GM19455 (cell line): ENCODE results near the gene UEVLD.
"Not testable (repeated sequence)": the region's sequence is repeated elsewhere in the genome, so short reads cannot be mapped to it uniquely, and the experiment has no call there.

Experiments used
- ATAC-seq: cut with Tn5 transposase; IDR thresholded peaks from one replicate; pipeline ENCODE4 v1.9.1; 2021; ENCODE audit not compliant: unreplicated experiment

Gene UEVLD

DNA sequence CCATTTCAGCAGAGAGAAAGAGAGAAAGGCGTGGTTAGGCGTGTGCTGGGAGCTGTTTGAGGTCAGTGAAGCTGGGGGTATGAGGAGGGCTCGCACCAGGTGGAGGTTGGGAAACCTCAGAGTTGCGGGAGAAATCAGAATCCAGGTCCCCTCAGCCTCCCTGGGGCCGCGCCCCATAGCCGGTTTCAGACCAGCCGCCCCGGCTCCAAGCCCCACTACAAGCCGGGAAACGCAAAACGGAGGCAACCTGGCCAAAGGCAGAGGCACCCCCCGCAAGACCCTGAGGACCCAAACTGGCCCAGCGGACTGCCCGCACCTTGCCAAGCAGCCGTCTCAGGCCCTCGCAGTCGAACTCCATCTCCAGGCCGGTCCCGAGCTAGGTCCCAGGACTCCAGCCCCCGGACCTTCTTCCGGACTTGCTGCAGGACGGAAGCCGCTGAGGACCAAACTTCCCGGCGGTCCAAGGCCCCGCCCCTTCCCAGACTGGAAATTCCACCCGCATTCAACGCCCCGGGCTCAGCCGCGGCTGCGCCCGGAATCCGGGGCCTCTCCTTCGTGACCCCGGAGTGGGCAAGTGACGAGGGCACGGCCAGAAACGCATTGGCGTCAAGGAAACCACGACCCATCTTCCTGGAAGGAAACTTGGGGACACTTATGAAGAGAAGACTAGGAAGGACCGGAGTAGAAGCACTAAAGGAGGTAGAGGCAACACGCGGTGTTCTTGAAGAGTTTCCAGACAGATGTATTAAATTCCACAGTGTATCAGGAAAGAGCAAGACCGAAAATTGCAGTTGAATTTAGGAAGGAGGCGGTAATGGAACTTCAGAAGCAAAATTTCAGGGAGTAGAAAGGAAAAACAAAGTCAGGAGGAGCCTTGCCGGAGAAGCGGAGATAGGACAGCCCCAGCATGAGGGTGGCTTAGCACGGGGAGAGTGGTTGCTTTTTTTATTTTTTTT lies at the start of gene UEVLD:
Gene UEVLD (minus strand): TSS at position 438 of the 956 bp plus-strand sequence. CDS start 80 bp downstream, at position 358.
- peak; percentile 71 for ATAC-seq

DNA sequence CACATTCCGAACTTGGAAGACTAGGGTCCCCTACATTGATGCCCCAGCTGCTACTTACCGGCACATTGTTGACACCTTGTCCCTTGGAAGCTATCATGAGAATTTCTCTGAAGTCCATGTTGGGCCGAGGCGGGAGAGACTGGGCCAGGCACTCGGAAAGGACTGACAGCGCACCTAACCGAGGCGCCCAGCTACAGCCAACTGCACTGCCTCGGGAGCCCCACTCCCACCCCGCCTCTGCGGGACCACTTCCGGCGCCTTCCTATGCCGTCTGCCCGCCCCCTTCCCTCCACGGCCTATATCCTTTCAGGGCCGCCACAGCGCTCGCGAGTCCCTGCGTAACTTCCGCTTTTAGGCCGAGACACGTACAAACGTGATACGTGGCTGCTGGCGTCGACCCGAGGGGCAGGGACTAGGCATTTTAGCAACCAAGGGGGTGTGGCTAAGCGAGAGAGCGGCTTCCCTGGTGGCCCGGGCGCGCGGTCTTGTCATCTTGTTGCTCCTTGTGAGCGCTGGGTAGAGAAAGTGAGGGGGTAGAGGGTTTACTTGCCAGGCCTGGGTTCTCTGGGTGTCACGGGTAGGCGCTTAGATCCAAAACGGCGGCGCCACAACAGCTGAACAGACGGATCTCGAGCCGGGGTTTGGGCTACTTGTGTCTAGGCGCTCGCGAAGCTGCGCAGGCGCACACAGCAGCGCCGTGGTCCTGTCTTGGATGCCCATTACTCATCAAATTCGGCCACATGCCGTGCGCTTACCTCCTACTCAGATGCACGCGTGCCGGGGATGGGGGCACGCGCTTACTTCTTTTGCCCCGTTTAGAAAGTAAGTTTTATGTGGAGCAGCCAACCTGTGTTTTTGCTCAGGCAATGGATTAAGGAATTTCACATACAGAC lies 45.9 kb upstream of the UEVLD start, which contains the start of gene SPTY2D1:
Gene SPTY2D1 (minus strand): TSS at position 203 of the 893 bp plus-strand sequence. CDS start 85 bp downstream, at position 118.
- peak; percentile 95 for ATAC-seq

DNA sequence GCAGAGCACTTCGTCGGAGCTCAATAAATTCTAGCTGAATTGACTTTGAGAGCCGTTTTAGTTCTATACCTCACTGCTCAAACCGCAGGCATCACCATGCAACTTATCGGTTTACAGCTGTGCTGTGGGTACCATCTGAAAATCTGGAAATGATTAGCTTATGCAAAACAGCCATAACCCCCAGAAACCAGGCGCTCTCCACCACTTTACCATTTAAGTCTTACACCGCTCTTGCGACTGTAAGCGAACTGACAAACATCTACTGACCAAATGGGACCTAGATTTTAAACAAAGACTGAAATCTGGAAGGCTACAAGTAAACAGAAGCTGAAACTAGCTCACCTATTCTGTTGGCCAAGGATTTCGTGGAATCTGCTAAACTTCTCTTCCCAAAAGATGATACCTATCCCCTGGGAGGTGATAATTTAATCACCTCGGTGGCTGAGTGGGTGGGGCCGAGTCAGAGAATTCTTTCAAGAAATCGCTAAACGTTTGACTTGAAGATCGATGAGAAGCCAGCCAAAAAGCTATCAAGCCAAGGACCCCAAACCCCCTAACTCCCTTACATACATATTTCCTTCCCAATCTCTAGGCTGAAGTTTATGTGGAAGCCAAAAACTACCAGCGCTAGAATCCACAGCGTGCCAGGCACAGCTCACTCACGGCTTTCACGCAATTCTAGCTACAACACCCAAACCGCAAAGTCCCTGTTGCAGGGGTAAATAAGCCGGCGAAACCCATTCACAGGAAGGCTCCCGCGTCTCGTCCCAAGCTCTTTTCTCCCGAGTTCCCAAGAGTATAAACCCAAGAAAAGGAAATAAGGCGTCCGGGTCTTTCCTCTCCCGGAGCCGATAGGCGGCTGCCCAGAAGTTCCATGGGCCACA lies 45.0 kb upstream of the UEVLD start:
- ATAC-seq = peak; percentile 49

DNA sequence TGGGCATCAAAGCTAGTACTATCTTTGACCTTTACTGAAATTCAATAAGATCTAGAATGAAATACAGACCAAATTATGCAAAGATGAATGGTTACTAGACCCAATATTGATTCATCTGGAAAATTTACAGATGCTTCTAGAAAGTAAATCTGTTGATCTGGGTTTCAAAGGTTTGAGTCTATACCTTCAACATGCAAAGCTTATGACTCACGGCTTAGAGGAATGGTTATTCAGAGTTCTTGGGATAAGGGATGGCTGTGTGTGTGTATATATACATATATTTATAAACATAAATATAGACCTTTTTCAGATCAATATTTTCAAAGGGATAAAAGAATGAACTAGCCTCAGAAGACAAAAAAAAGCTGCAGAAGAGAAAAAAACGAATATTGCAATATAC lies 44.3 kb upstream of the UEVLD start:
- no peak for ATAC-seq

DNA sequence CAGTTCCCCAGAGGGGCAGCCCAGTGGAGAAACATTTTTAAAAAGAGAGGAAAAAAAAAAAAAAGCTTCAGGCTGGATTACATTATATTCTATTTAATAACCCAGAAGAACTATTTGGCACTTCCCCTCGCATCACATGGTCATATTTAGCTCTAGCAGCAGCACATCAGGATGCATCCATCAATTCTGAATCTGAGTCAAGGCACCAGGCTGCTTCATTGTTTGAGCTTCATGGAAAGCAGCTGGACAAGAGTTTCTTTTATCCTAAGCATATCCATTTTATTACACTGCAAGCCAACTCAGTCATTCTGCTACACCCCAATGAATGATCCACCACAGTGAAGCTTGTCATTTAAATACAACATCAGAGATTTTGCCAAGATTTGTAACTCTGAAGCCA lies 35.6 kb upstream of the UEVLD start:
- no peak for ATAC-seq

DNA sequence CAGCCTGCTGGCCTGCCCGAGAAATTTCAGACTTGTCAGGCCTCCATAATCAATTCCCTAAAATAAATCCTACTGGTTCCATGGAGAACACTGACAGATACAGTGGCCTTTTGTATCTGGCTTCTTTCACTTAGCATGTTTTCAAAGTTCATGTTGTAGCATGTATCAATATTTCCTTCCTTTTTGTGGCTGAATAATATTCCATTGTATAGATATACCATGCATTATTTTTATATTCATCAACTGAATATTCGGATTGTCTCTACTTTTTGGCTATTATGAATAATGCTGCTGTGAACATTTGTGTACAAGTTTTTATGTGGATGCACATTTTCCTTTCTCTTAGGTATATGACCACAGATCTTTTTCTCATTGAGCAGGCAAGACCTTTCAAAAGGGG lies 35.2 kb upstream of the UEVLD start:
- no peak for ATAC-seq

DNA sequence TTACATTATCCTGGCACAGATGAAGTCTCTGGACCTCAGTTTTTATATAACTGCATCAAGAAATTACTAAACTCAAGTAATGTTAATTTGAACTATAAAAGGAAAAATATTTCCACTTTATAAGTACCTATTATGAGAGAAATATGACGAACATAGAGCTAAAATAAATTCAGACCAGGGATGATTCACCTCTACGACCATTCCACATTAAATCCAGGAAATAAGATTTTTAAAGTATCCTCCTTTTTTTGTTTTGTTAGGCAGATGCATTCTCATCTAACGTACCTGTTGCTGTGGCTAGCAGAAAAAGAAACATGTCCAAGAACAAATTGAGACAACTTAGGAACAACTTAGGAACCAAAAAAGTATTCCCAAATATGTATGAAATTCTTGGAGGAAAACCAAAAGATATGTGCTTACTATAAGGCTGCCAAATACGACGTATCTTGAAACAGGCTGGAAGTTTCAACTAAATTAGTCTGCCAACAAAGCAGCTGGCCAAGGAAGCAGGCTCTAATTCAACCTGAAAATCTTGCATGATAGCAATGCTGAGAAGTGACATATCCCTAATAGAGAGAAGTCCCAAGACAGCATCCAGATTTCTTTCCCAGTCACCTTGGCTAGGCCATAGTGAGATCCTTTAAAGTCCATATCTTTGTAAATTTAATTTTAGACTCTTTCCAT lies 29.9 kb upstream of the UEVLD start:
- ATAC-seq = no peak

DNA sequence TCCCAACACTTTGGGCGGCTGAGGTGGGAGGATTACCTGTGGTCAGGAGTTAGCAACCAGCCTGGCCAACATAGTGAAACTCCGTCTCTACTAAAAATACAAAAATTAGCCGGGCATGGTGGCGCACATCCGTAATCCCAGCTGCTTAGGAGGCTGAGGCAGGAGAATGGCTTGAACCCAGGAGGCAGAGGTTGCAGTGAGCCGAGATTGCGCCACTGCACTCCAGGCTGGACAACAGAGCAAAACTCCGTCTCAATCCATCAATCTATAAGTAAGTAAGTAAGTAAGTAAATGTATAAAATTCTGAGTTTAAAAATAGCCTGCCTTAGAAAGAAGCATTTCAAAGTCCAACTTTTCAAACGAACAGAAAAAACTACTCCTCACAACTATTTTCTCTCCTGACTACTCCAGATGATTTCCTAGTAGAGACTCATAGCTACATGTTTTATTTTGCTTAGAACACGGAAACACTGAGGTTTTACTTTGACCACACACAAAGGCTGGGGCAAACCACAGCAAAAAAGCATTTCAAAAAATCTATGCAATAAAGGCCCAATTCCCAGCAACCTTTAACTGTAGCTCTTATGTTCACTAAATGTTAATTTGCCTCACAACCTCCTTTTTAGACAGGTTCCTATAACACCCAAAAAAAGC lies 29.3 kb upstream of the UEVLD start:
- ATAC-seq = no peak

DNA sequence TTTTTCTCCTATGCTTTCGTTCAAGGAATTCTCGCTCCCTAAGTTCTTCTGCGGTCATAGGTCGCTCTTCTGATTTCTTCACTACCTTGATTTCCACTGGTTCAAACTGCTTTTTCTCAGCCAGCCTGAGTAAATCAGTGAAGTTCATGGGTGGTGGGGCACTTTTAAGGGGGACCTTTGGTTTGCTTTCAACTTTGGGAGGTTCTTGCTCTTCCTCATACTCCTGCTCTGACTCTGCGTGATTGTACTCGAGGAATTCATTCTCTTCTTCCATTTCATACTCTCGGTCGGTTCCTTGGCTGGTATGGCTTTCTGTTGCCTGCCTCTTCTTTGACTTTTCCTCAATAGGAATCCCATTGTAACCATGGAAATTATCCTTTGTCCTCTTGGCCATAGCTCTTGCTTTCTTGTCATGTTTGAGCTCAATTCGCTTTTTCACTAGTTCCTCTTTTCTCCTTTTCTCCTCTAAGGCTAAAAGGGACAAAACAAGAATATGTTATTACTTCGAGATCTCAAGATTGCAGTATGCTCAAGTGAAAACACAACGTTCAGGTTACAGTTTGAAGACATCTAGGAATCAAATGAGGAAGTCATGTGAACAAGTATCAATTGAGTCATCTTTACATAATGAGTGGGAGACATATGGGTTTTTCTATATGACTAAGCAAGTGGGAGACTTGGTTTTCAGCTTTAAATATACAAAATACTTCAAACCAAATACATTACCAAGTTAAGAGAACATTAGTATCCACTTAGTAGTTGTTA lies 27.3 kb upstream of the UEVLD start:
- peak; percentile 92 for ATAC-seq

DNA sequence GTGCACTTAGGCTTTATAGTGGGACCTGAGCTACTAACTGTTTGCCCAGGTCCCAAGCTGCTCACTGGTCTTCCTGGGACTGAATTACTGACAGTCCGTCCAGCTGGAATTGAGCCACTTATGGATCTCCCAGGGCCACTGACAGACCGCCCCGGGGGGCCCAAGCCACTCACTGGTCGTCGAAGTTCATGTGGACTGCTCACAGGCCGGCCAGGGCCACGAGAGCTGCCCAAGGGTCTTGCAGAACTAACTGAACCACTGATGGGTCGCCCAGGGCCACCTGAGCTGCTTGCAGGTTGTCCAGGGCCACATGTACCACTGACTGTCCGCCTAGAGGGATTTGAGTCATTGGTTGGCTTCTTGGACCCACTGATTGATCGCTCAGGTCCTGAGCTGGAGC lies 26.1 kb upstream of the UEVLD start:
- no peak for ATAC-seq

DNA sequence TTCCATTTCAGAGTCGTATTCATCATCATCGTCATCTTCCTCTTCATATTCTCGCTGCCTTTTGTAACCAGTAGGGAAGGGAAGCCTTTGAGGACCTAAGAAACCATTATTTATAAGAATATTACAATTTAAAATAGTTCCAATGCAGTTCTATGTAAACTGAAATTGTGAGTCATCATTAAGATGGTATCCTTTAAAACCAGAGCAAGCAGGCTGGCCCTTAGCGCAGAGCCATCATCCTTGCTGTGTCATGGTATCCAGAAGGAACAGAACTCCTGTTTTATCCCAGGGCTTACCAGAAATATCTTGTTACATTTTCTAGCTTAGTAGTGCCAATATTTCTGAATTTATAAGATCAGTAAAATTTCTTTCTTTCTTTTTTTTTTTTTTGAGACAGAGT lies 23.9 kb upstream of the UEVLD start:
- ATAC-seq = no peak

DNA sequence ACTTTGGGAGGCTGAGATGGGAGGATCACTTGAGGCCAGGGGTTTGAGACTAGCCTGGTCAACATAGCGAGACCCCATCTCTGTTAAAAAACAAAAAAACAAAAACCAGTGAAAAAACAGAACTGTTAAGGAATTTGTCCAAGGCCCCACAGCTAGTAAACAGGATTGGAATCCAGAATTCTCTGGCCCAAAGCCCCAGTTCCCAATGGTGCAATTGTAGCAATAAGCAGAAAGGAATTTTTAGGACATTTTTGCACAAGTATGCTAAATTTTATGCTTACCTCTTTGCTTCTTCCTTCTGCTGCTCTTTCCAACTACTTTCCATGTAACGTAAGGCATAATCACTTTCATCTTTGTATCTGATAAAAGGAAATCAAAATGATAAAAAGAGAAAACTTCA lies 22.7 kb upstream of the UEVLD start:
- ATAC-seq = no peak

DNA sequence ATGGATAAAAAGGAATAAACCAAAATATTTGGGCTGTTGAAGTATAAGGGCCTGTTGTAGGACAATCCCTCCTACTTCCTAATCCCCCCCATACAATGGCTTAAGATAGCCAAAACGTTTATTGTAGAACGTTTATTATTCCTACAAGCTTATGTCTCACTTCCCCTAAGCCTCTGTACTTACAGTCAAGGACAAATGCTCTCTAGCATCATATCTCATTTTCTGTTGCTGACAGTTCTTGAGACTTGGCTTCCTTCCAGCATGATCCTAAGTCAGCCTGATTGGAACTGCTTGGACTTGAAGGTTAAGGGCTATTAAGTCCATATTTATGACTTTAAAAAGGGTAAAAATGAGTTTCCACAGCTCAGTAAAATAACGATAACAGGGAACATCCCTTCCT lies 19.8 kb upstream of the UEVLD start:
- ATAC-seq = no peak

DNA sequence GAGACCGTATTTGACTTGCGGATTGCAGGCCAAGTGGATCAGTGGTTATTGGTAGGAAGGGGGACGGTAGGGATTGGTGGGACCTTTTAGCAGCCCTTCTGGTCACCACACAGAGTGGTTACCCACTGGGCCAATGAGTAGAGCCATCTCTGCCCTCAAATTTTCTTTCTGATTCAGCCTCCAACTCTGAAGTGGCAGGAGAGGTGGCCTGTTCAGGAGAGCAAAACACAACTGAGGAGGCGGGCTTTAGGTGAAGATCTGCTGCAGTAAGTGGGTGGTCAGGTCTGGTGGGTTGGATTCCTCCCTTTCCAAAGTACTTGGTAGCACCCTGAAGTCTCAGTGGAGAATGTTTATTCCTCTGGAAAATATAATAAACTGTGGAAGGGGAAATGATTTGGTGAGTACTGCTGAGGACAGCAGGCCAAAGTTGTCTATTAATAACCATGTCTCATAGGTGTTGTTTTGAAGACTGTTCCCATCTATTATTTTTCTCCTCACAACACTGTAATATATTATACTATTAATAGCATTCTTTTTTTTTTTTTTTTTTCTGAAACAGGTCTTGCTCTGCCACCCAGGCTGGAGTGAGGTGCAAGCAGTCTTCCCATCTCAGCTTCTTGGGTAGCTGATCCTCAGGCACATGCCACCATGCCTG lies 12.5 kb upstream of the UEVLD start:
- ATAC-seq = no peak

DNA sequence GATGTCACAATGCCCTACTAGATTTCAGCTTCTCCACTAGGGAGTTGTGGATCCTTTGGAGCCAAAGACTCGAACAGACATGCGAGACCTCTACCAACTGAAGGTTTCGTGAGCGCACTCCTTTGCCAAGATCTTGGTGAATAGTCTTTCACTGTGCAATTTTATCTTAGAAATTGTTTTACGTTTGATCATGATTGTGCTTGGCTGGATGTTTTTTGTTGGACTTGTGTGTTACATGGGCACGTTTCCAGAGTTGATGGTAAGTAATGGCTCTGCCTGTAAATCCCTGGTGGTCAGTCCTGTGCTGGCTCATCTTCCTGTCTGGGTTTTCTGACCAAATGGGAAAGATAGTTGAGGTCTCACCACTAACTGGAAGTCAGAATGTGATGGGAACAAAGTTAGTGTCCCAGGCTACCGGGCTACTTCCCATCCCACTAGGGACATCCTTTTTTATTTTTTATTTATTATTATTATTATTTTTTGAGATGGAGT lies 11.3 kb upstream of the UEVLD start, which contains the start of gene MISFA:
Gene MISFA (plus strand): TSS at position 51 of the 492 bp plus-strand sequence. CDS start 140 bp downstream, at position 191.
- no peak for ATAC-seq

DNA sequence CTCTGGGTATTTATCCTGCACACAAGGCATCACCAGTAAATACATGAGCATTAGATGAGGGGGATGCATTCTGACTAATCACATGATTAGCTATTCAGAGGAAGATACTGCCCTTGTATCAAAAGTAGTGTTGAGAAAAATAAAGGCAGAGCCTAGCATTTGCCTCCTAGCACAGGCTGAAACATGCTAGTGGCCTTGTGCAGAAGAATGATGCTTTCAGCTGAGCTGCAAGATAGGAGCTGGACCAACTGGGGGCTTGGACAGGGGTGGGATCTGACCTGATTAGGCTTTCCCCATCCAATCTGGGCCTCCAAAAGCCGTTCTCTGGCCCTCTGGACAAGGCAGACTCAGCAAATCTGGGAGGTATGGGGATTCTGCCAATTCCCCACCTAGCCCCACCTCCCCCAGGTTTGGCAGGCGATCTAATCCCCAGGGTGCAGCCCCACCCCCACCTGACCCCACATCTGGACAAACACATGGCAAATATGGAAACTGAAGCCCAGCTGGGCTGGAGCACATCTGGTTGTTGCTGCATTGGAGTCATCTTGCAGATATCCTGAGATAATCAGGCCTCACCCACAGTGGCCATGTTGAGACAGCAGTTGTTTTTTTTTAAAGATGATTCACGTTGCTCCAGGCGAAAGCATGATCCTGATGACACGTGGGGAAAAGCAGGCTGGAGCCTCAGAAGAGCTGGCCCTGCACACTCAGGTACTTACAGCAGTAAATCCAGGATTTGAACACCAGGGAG lies 6.6 kb upstream of the UEVLD start:
- no peak for ATAC-seq

DNA sequence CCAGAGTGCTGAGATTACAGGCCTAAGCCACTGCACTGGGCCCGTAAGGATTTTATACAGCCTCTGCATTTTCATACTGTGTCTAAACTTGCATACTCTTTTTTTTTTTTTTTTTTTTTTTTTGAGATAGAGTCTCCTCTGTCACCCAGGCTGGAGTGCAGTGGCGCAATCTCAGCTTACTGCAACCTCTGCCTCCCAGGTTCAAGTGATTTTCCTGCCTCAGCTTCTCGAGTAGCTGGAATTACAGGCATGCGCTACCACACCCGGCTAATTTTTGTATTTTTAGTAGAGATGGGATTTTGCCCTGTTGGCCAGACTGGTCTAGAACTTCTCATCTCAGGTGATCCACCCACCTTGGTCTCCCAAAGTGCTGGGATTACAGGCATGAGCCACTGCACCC lies 5.6 kb upstream of the UEVLD start:
- ATAC-seq = not testable (repeated sequence)
